K562 (cell line): ENCODE data around the gene ASZ1. TPM values are rescaled to one million over a fixed set of nuclear protein-coding genes. Genes with fewer than 3 reads are reported as not detected.
A peak's percentile ranks its signal among the peaks of the same experiment; 100 is the strongest.

Source experiments
- CBFA2T2 ChIP-seq: fragments of 450-650 bp; conservative IDR thresholded peaks from 2 replicates; pipeline ENCODE4 v1.6.1; 2017; ENCODE audit warnings: mild to moderate bottlenecking
- FOXK2 ChIP-seq, 2 experiments: fragments of 450-650 bp; IDR thresholded peaks in 1 of 2; conservative IDR thresholded peaks in 1 of 2; 2 replicates each; pipeline ENCODE4 v1.6.1; 2016; ENCODE audit warnings: low read depth in 2 of 2, mild to moderate bottlenecking in 1 of 2
- MAZ ChIP-seq, 2 experiments: fragments of 450-650 bp in 1 of 2; sonication (generic) in 1 of 2; formaldehyde crosslinking; IDR thresholded peaks in 1 of 2; conservative IDR thresholded peaks in 1 of 2; 2 replicates each; pipeline versions ENCODE4 v1.4.0 to v1.5.0; 2020; ENCODE audit warnings: mild to moderate bottlenecking in 1 of 2, missing genetic modification reagents in 1 of 2
- MGA ChIP-seq: fragments of 450-650 bp; IDR thresholded peaks from 2 replicates; pipeline ENCODE4 v1.6.1; 2016; ENCODE audit warnings: mild to moderate bottlenecking, moderate library complexity
- NFRKB ChIP-seq: fragments of 450-650 bp; IDR thresholded peaks from 2 replicates; pipeline ENCODE4 v1.6.1; 2016; ENCODE audit warnings: low read depth
- ZBTB9 ChIP-seq: fragments of 450-650 bp; formaldehyde crosslinking; IDR thresholded peaks from 2 replicates; pipeline ENCODE4 v1.4.0; 2020; ENCODE audit warnings: mild to moderate bottlenecking, moderate library complexity
- ZNF232 ChIP-seq: sonication (generic); formaldehyde crosslinking; IDR thresholded peaks from 2 replicates; pipeline ENCODE4 v1.8.0; 2022; ENCODE audit warnings: mild to moderate bottlenecking, missing genetic modification reagents
- polyA plus RNA-seq, 8 experiments: library from polyadenylated mRNA; depleted of rRNA in 4 of 8; stranded (reverse) in 5 of 8; unstranded in 3 of 8; fragments of >200 nt; fragmentation: Nextera tagmentation in 2 of 8; fragmentation: Illumina TruSeq in 1 of 8; extraction: Ambion mirVana in 2 of 8; extraction: Trizol in 1 of 8; gene quantifications; 2 replicates each; pipeline versions ENCODE4 v1.2.1 to v1.2.3, GENCODE V29; 2011 to 2014; ENCODE audit warnings: inconsistent platforms in 1 of 8, missing spikeins in 1 of 8
- total RNA-seq, 7 experiments: library from RNA; depleted of rRNA in 6 of 7; stranded (reverse); fragments of >200 nt in 6 of 7; fragmentation: Illumina TruSeq in 2 of 7; extraction: Trizol in 2 of 7; gene quantifications; 2 replicates each; pipeline versions ENCODE4 v1.2.1 to v1.2.3, GENCODE V29; 2011 to 2021; ENCODE audit warnings: low replicate concordance in 1 of 7

The ASZ1 gene
- total and polyA plus RNA-seq, 9 of the 15 experiments (the other 6 are each of a cell fraction or from before 2014, with no cell fraction given): not detected

- TF ChIP-seq MGA (peak; percentile 97), MAZ (CRISPR knock-in tag; conservative IDR thresholded peaks at IDR 0.05 in 1 of 2, IDR thresholded peaks at IDR 0.05 in 1 of 2) (peak in 1 of 2 experiments; percentile 58; a peak in 3 of 4 replicates), ZNF232 (no peak), NFRKB (no peak), CBFA2T2 (no peak), FOXK2 (conservative IDR thresholded peaks at IDR 0.05 in 1 of 2, IDR thresholded peaks at IDR 0.05 in 1 of 2; ENCODE audit: low read depth in 2 of 2) (no peak), ZBTB9 (0 out of 2 replicates have a peak, but pooled peaks have one; percentile 43)
Measured at GRCh38 chr7:117427258-117427701, at the start of gene ASZ1 (continued).
